ENCODE results near the gene PIMREG.
A peak's percentile ranks its signal among the peaks of the same experiment; 100 is the strongest.
"Not testable (repeated sequence)": the region's sequence is repeated elsewhere in the genome, so short reads cannot be mapped to it uniquely, and the experiment has no call there.

The PIMREG gene

GRCh38 chr17:6476810-6477179 lies 32.5 kb downstream of the PIMREG start:
- DNase-seq: peak in 2 of 51 donors; percentile 14 to 17

GRCh38 chr17:6477831-6478383 lies 33.7 kb downstream of the PIMREG start:
- DNase-seq: no peak

DNA sequence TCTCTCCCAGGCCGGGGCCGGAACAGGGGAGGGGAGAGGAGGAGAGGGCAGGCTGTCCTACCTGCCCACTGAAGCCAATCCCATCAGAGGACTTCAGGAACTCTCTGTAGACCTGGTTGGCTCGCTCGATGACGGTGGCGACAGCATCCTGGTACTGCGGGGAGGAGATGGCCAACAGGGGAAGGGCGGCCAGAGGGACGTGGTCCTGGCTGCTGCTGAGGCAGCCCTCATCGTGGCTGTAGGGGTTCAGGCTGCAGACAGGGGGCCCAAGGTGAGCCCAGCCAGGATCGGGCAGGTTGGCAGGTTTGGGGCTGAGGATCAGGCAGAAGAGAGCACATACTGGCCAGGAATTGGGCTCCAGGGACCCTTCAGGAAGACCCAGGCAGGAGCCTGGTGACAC lies 34.2 kb downstream of the PIMREG start:
- DNase-seq: no peak

DNA sequence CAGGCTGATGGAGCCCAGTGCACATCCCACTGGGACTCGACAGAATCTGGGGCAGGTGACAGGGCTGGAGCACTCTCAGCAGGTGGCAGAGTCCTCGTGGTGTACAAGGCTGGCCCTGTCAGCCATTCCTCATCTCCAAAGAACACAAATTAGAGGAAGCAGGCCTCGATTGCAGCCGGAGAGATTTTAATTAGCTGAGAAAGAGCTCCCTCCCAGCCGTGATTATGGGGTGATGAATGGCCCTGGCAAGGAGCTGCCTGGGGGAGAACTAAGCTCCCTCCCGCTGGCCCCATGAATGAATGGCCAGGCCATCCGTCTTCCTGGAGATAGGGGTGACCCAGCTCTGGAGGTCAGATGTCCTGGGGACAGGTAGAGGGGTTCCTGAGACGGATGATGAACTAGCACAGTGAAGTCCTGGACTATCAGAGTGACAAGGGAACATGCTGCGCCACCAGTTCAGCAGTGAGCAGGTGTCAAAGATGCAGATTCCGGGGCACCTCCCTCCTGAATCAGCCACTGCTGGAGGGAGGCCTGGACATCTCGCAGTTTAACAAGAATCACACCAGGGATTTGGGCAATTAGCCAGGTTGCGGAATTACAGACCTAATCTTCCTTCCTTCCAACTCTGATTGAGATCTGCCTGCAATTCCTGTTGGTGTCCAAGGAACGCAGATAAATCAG lies 35.5 kb downstream of the PIMREG start:
- DNase-seq: peak in 1 of 51 donors; percentile 9

- DNase-seq: no peak
These were observed 36.0 kb downstream of the PIMREG start for GRCh38 chr17:6480303-6480675.

- DNase-seq: no peak
These were observed 37.8 kb downstream of the PIMREG start for GRCh38 chr17:6482105-6482455.

DNA sequence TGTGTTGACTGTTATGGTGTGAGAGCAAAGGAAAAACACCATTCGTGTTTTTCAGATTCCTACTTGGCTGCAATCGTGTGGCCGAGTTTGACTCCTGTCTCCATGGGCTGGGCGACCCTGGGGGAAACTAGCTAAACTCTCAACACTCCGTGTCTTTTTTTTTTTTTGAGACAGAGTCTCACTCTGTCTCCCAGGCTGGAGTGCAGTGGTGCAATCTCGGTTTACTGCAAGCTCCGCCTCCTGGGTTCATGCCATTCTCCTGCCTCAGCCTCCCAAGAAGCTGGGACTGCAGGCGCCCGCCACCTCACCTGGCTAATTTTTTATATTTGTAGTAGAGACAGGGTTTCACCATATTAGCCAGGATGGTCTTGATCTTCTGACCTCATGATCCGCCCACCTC lies 38.5 kb downstream of the PIMREG start:
- DNase-seq: not testable (repeated sequence)

- no peak for DNase-seq
These were observed 39.3 kb downstream of the PIMREG start for GRCh38 chr17:6483507-6483906.

GRCh38 chr17:6485646-6486412 lies 41.6 kb downstream of the PIMREG start:
- no peak for DNase-seq

- no peak for DNase-seq
These were observed 43.2 kb downstream of the PIMREG start for GRCh38 chr17:6487251-6488007.

DNA sequence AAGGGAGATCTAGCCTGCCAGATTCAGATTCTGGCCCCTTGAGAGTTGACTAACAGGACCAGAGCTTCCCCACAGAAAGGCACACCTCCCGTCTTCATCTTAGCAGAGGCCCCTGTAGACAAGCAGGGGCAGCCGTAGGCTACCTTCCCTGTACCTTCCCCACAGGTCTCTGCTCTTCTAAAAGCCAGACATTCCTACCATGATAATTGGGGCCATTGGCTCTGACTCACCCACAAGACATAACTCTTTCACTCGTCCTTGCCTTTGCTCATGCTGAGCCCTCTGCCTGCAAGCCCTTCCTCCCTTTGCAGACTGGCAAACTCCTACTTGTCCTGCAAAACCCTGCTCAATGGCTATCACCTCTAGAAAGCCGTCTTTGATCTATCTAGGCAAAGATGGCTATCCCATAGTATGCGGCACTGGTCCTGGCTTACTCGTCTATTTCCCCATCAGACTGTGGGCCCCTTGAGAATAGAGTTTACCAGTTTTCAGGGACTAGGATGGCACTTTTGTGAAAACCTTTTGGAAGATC lies 43.8 kb downstream of the PIMREG start:
- no peak for DNase-seq

GRCh38 chr17:6489016-6489550 lies 44.8 kb downstream of the PIMREG start:
- DNase-seq: peak in 3 of 51 donors; percentile 7 to 8 (median 8)

DNA sequence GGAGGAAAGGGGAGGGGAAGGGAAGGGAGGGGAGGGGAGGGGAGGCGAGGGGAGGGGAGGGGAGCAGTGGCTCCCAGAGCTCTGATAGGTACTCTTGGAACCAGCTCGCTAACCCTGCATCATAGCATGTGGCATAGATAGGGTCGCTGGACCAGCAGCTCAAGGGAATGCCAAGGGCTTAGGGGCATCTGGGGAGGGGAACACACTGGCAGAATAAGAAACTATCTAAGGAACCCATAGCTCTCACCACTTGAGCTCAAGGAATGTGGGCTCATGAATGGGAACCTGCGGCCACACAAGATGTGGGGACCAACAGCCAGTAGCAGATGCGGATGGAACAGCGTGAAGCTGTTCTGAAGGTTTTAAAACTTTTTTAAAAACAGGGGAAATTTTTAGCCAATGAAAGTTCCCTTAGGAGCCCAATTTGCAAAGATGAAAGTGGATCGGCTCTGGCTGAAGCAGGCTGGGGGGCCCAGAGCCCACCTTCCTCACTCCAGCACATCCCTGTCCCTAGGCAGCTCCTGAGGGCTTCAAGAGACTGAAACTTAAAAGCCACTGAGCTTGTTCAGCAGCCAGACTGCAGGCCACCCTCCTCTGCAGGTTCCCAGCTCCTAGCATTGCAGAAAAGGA lies 46.9 kb downstream of the PIMREG start:
- DNase-seq: no peak

DNA sequence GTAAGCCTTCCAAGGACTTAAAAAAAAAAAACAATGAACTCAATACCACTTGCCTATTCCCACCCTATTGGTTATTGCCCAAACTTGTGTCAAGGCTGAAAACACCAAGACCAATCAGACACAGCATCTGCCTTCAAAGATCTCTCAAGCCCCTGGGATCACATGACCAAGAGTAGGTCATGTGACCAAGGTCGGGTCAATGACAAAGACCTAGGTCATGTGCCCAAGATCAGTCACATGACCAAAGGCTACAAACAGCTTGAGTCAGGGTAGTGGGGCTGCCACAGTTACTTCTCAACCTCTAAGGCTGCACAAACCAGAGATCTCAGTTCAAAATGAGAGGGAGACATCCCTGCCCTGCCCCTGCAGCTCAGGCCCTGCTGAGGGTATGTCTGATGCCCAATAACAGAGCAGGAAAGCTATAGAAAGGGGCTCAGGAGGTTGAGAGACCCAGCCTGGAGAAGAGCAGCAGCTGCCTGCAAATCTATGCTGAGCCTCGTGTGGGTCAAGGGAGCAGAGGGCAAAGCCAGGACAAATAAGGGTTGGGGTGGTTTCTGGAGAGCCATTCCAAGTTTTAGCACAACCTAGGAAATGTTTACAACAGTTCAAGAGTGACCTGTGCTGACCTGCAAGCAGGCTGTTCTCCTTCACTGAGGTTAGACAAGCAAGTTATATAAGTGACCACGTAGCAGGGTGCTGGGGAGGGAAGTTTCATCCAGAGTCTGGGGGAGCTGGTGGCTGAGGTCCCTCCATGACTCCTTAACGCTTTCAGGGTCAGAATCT lies 48.8 kb downstream of the PIMREG start:
- no peak for DNase-seq

- DNase-seq: no peak
These were observed 50.1 kb downstream of the PIMREG start for GRCh38 chr17:6494239-6494941.

DNA sequence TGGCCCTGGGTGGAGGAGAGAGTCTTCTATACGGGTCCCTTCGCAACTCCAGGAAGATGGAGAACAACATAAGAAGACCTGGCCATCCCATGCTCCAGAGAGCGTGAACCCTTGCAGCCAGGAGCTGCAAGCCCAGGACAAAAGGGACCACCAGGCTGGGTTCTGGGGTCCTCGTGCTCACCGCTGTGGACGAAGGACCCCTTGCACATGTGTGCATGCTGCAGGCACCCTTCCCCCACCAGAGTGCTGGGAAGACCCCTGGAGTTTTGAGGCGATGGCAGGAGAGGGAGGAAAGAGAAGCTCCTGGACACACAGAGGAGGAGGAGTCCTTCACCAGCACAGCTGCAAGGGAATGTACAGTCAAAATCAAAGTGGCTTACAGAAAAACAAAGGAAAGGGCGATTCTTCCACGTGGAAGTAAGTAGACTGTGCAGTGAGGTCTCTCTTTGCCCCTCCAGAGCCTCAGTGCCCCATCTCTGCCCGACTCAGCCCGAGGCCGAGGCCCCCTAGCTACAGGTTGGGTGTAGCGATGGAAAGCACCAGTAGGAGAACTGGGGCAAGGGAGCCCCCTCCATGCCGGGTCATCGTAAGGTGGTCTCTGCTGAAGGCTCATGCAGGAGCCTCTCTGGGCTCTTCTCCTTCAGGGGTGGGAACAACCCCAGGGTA lies 51.3 kb downstream of the PIMREG start:
- no peak for DNase-seq

GRCh38 chr17:6496116-6496481 lies 51.8 kb downstream of the PIMREG start:
- DNase-seq: peak in 2 of 51 donors; percentile 27 to 38

DNA sequence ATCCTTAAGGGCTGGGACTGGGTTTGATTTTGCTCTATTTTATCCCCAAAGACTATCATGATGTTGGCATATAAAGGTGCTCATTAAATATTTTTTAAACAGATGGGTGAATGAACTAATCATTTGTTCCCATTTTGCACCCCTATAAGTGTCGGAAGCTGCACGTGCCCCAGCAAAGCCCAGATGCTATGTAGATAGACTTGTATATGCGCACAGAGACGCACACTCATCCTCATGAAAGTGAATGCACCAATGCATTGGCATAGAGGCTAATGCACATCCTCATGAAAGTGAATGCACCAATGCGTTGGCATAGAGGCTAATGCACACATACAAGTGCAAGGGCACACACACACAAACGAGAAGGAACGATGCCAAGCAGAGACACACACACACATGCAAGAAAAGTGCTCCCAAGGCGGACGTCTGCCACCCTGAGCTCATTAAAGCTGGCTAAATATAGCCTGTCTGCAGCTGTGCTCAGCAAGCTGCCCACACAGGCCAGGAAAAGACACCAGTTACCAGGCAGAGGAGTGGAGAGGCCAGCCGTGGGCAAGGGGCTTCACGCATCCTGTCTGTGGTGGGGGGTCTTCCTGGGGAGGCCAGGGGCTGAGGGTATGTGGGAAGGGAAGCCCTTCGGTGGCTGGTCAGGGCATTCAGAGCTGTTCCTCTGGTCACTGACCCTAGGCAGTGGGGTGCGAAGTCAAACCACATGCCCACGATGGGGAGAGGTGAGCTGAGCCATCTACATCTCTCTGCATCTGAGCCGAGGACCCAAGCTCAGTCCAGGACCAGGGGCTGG lies 52.6 kb downstream of the PIMREG start:
- DNase-seq: peak in 6 of 51 donors; percentile 10 to 35 (median 14)
